ENCODE results near the gene FNDC3B. TPM values are rescaled to one million over a fixed set of nuclear protein-coding genes. Genes with fewer than 3 reads are reported as not detected.
A peak's percentile ranks its signal among the peaks of the same experiment; 100 is the strongest.

Gene FNDC3B
- total RNA-seq, 4 donors from 2014 or later: 49.7 to 188 (median 165) TPM

GRCh38 chr3:172065967-172066762, 26.8 kb downstream of the FNDC3B start:
- Histone ChIP-seq H3K4me3 (no peak overlapping the region), H3K27ac (no peak overlapping the region), H3K36me3 (no peaks in the 10 kb centered on the region), H3K9me3 (no peaks in the 10 kb centered on the region), H3K27me3 (no peaks in the 10 kb centered on the region), H3K4me1 (peaks cover 0 to 10% of the 10 kb centered on the region in 2 donors)
- intact Hi-C loops (cut with DNase I; ENCODE audit: low total_unique reads): no loop called here
- no peak for DNase-seq
- no peak for TF ChIP-seq CTCF (IDR thresholded peaks at IDR 0.05)
- TF ChIP-seq POLR2A (IDR thresholded peaks at IDR 0.05): no peak

- H3K36me3 ChIP-seq: no peaks in the 10 kb centered on the region
- no peak overlapping the region for H3K4me3 ChIP-seq
- H3K27me3 ChIP-seq: no peaks in the 10 kb centered on the region
- no peak overlapping the region for H3K27ac ChIP-seq
- H3K9me3 ChIP-seq: no peaks in the 10 kb centered on the region
- peaks cover 0 to 10% of the 10 kb centered on the region in 2 donors for H3K4me1 ChIP-seq
- intact Hi-C loops (cut with DNase I; ENCODE audit: low total_unique reads): no loop called here
- TF ChIP-seq CTCF (IDR thresholded peaks at IDR 0.05): no peak
- TF ChIP-seq POLR2A (IDR thresholded peaks at IDR 0.05): no peak
- DNase-seq: no peak
These were observed 27.8 kb downstream of the FNDC3B start for GRCh38 chr3:172066880-172067796.

- H3K4me3 ChIP-seq: no peak overlapping the region
- H3K27ac ChIP-seq: no peak overlapping the region
- DNase-seq: no peak
These were observed 28.6 kb downstream of the FNDC3B start for GRCh38 chr3:172067837-172068440.

GRCh38 chr3:172068977-172069376, 29.6 kb downstream of the FNDC3B start:
- Histone ChIP-seq H3K9me3 (no peaks in the 10 kb centered on the region), H3K27ac (peak overlapping the region; percentile 49 to 52), H3K4me1 (peaks cover 0 to 13% of the 10 kb centered on the region in 2 donors), H3K27me3 (no peaks in the 10 kb centered on the region), H3K36me3 (no peaks in the 10 kb centered on the region), H3K4me3 (no peak overlapping the region)
- no peak for DNase-seq
- intact Hi-C loops (cut with DNase I; ENCODE audit: low total_unique reads): no loop called here
- TF ChIP-seq CTCF (IDR thresholded peaks at IDR 0.05) (no peak), POLR2A (IDR thresholded peaks at IDR 0.05) (no peak)

More at GRCh38 chr3:172067837-172068440, 28.6 kb downstream of the FNDC3B start:
- Histone ChIP-seq H3K9me3 (no peaks in the 10 kb centered on the region), H3K4me1 (peaks cover 0 to 10% of the 10 kb centered on the region in 2 donors), H3K36me3 (no peaks in the 10 kb centered on the region), H3K27me3 (no peaks in the 10 kb centered on the region)
- intact Hi-C loops (cut with DNase I; ENCODE audit: low total_unique reads): no loop called here
- no peak for TF ChIP-seq CTCF (IDR thresholded peaks at IDR 0.05)
- no peak for TF ChIP-seq POLR2A (IDR thresholded peaks at IDR 0.05)
